Common myeloid progenitor, CD34-positive (primary cell): ENCODE measurements around the gene PLA2G5.
A peak's percentile ranks its signal among the peaks of the same experiment; 100 is the strongest.

Experiments used
- CTCF ChIA-PET: fragments of 350-600 bp; sonication (Branson Sonifier 250); formaldehyde crosslinking; loops from one replicate; lab custom pipeline; 2021; ENCODE audit warnings: antibody characterized with exemption; lab: Charles Lee
- POLR2A ChIA-PET: fragments of 350-600 bp; sonication (Branson Sonifier 250); formaldehyde crosslinking; loops from one replicate; lab custom pipeline; 2021; ENCODE audit warnings: antibody characterized with exemption; lab: Charles Lee
- DNase-seq, 3 donors: peaks; one replicate each; pipeline versions ENCODE4 v3.0.0 to v3.0.0-alpha.2; 2013
- H3K27ac ChIP-seq, 2 experiments: 1 replicate in 1 of 2; 2 replicates in 1 of 2; pipeline ENCODE4 v1.7.0; 2013; ENCODE audit warnings: inconsistent platforms in 2 of 2, low read length in 2 of 2, mild to moderate bottlenecking in 2 of 2, low read depth in 1 of 2, moderate library complexity in 1 of 2; ENCODE audit not compliant: severe bottlenecking in 2 of 2, insufficient read depth in 1 of 2, poor library complexity in 1 of 2
- H3K27me3 ChIP-seq, 5 experiments: replicated peaks in 2 of 5; 1 replicate in 3 of 5; 2 replicates in 2 of 5; pipeline versions ENCODE4 v1.6.1 to v1.7.0; 2013; ENCODE audit warnings: low read length in 4 of 5, mild to moderate bottlenecking in 2 of 5, moderate library complexity in 2 of 5, inconsistent platforms in 1 of 5; ENCODE audit not compliant: insufficient read depth in 5 of 5, control insufficient read depth in 4 of 5
- H3K36me3 ChIP-seq, 4 experiments: 1 replicate in 2 of 4; 2 replicates in 2 of 4; pipeline versions ENCODE4 v1.6.1 to v1.7.0; 2013; ENCODE audit warnings: low read length in 3 of 4, control low read depth in 1 of 4, mild to moderate bottlenecking in 1 of 4; ENCODE audit not compliant: control insufficient read depth in 4 of 4, insufficient read depth in 4 of 4
- H3K4me1 ChIP-seq, 4 experiments: 1 replicate in 3 of 4; 2 replicates in 1 of 4; pipeline versions ENCODE4 v1.6.1 to v1.7.1; 2013; ENCODE audit warnings: low read length in 3 of 4, mild to moderate bottlenecking in 3 of 4, control low read depth in 1 of 4, inconsistent platforms in 1 of 4, moderate library complexity in 1 of 4; ENCODE audit not compliant: control insufficient read depth in 4 of 4, insufficient read depth in 4 of 4; ENCODE audit errors: control extremely low read depth in 1 of 4
- H3K4me3 ChIP-seq, 7 experiments: 1 replicate in 4 of 7; 2 replicates in 3 of 7; pipeline versions ENCODE4 v1.5.1 to v1.7.0; 2013; ENCODE audit warnings: mild to moderate bottlenecking in 7 of 7, low read length in 6 of 7, moderate library complexity in 6 of 7, inconsistent platforms in 2 of 7, low read depth in 2 of 7, control low read depth in 1 of 7; ENCODE audit not compliant: insufficient read depth in 4 of 7, control insufficient read depth in 1 of 7; ENCODE audit errors: extremely low read depth in 1 of 7
- H3K9me3 ChIP-seq, 5 experiments: 1 replicate in 4 of 5; 2 replicates in 1 of 5; pipeline versions ENCODE4 v1.6.1 to v1.7.1; 2013; ENCODE audit warnings: low read length in 4 of 5, mild to moderate bottlenecking in 2 of 5, inconsistent platforms in 1 of 5, low read depth in 1 of 5, moderate library complexity in 1 of 5; ENCODE audit not compliant: control insufficient read depth in 4 of 5, insufficient read depth in 2 of 5; ENCODE audit errors: control extremely low read depth in 1 of 5
- WGBS: methylation state at CpG from one replicate; pipeline ENCODE4 v1.1.5; 2013; ENCODE audit not compliant: insufficient coverage; 5-methylcytosine and 5-hydroxymethylcytosine counted together

PLA2G5 gene

DNA sequence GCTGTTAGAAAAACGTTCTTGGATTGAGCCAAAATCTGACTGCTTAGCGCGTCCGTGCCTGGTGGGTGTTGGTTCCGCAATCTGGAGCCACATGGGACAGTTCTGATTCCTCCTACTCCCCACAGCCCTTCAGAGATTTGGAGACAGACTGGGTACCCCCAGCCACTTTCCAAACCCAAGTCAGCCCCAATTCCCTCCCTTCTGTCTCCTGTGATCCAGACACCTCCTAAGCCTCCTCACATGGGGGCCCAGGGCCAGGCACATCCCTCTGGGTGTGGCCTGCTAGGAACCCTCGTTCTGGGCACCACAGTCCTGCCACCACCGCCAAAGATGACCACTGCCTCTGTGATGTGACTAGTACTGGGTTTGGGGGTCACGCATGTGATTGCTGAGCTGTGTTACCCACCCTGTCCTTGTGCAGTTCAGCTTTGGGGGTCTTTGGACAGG, 4.8 kb downstream of the PLA2G5 start:
- H3K27me3 ChIP-seq: peaks cover 0 to 14% (median 5%) of the 10 kb centered on the region in 5 experiments
- no peak for DNase-seq

DNA sequence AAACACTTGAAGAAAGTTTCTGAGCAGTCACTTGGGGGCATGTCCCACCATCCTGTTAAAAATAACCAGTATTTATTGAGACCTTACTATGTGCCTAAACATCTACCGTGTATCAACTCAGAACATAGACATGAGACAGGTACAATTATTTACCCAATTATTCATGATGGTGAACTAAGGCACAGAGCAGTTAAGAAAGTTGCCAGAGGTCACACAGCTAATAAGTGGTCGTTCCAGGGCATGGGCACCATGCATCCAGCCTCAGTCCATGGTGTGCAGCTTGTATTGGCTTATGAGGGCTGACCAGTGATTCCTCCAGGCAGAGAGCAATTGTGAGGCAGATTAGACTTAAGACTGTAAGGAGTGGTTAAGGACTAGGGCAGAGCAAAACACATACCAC, 5.4 kb downstream of the PLA2G5 start:
- no peaks in the 10 kb centered on the region for H3K36me3 ChIP-seq
- peaks cover 0 to 9% (median under 1%) of the 10 kb centered on the region in 4 experiments for H3K4me1 ChIP-seq
- no peak overlapping the region for H3K27ac ChIP-seq
- no peak for DNase-seq
- 94% methylated on average over 2 of the region's 2 CpGs for WGBS
- ChIA-PET POLR2A (no interaction called here), CTCF (no interaction called here)
- peaks cover 0 to 13% (median 5%) of the 10 kb centered on the region in 5 experiments for H3K27me3 ChIP-seq
- no peak overlapping the region for H3K4me3 ChIP-seq
- no peaks in the 10 kb centered on the region for H3K9me3 ChIP-seq

More for the DNA sequence above, 4.8 kb downstream of the PLA2G5 start:
- 90% methylated on average over 3 of the region's 8 CpGs for WGBS
- no peak overlapping the region for H3K27ac ChIP-seq
- CTCF ChIA-PET: no interaction called here
- H3K4me3 ChIP-seq: no peak overlapping the region
- peaks cover 0 to 3% (median 0%) of the 10 kb centered on the region in 4 experiments for H3K4me1 ChIP-seq
- no peaks in the 10 kb centered on the region for H3K36me3 ChIP-seq
- POLR2A ChIA-PET: no interaction called here
- no peaks in the 10 kb centered on the region for H3K9me3 ChIP-seq

- Histone ChIP-seq H3K27ac (no peak overlapping the region), H3K36me3 (no peaks in the 10 kb centered on the region), H3K27me3 (peaks cover 0 to 13% (median 5%) of the 10 kb centered on the region in 5 experiments), H3K9me3 (no peaks in the 10 kb centered on the region), H3K4me1 (peaks cover 0 to 18% (median 9%) of the 10 kb centered on the region in 4 experiments), H3K4me3 (no peak overlapping the region)
- no peak for DNase-seq
- ChIA-PET POLR2A (no interaction called here), CTCF (no interaction called here)
- WGBS: 91% methylated on average over 5 of the region's 5 CpGs
Observed at GRCh38 chr1:20076223-20076622, 6.2 kb downstream of the PLA2G5 start.

DNA sequence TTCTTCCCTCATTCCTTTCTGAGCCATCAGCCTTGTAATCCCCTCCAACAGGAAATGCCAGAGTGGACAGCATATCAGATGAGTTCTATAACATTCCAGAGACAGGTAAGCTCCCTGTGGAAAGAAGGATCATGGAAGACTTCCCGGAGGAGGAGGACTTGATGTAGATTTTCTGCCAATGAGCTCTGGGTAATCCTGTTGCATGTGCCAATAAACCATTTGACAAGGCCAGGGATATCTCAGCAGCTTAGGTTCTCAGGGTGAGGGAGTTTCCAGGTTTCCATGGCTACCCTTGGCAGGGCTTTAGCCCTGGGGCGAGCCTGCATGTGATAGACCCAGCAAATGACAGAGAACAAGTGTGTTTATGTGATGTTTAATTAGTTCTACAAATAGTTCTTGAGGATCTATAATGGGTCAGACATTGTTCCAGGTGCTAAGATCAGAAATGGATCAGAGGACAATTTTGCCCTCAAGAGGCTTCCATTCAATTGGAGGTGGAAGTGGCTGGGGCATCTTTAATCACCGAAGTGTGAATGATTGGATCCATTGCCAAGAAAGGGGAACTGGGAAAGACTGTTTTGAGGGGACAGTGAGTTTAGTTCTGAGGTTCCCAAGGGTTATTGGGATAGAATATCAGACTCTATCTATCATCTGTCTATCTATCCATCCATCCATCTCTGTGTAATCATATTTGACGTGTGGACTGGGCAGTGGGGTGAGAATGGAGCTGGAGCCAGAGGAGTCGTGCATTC, 6.9 kb downstream of the PLA2G5 start:
- Histone ChIP-seq H3K9me3 (no peaks in the 10 kb centered on the region), H3K4me1 (peaks cover 0 to 21% (median 12%) of the 10 kb centered on the region in 4 experiments), H3K4me3 (no peak overlapping the region), H3K36me3 (no peaks in the 10 kb centered on the region), H3K27me3 (peaks cover 0 to 13% (median 5%) of the 10 kb centered on the region in 5 experiments), H3K27ac (no peak overlapping the region)
- ChIA-PET POLR2A (no interaction called here), CTCF (no interaction called here)
- WGBS: 97% methylated on average over 4 of the region's 5 CpGs
- DNase-seq: peak in 1 of 3 donors; percentile 14

GRCh38 chr1:20078171-20078651, 8.2 kb downstream of the PLA2G5 start:
- peaks cover 0 to 13% (median 5%) of the 10 kb centered on the region in 5 experiments for H3K27me3 ChIP-seq
- 88% methylated on average over 4 of the region's 8 CpGs for WGBS
- no peak overlapping the region for H3K27ac ChIP-seq
- H3K4me3 ChIP-seq: no peak overlapping the region
- H3K9me3 ChIP-seq: no peaks in the 10 kb centered on the region
- H3K4me1 ChIP-seq: peaks cover 0 to 21% (median 12%) of the 10 kb centered on the region in 4 experiments
- no peaks in the 10 kb centered on the region for H3K36me3 ChIP-seq
- ChIA-PET POLR2A (no interaction called here), CTCF (no interaction called here)
- DNase-seq: no peak

DNA sequence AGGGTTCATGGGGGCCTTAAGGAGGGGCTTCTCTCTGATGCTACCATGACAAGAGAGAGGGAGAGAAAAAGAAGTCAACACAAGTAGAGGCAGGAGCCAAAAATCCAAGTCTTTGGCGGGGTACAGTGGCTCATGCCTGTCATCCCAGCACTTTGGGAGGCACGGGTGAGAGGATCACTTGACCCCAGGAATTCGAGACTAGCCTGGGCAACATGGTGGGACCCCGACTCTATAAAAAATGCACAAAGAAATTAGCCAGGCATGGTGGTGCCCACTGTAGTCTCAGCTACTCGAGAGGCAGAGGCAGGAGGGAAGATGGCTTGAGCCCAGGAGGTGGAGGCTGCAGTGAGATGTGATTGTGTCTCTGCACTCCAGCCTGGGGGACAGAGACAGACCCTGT, 8.7 kb downstream of the PLA2G5 start:
- CTCF ChIA-PET: no interaction called here
- no peaks in the 10 kb centered on the region for H3K9me3 ChIP-seq
- peaks cover 0 to 13% (median 5%) of the 10 kb centered on the region in 5 experiments for H3K27me3 ChIP-seq
- H3K36me3 ChIP-seq: no peaks in the 10 kb centered on the region
- POLR2A ChIA-PET: no interaction called here
- WGBS: 98% methylated on average over 5 of the region's 5 CpGs
- peaks cover 0 to 21% (median 12%) of the 10 kb centered on the region in 4 experiments for H3K4me1 ChIP-seq
- H3K4me3 ChIP-seq: no peak overlapping the region
- no peak overlapping the region for H3K27ac ChIP-seq
- DNase-seq: no peak

DNA sequence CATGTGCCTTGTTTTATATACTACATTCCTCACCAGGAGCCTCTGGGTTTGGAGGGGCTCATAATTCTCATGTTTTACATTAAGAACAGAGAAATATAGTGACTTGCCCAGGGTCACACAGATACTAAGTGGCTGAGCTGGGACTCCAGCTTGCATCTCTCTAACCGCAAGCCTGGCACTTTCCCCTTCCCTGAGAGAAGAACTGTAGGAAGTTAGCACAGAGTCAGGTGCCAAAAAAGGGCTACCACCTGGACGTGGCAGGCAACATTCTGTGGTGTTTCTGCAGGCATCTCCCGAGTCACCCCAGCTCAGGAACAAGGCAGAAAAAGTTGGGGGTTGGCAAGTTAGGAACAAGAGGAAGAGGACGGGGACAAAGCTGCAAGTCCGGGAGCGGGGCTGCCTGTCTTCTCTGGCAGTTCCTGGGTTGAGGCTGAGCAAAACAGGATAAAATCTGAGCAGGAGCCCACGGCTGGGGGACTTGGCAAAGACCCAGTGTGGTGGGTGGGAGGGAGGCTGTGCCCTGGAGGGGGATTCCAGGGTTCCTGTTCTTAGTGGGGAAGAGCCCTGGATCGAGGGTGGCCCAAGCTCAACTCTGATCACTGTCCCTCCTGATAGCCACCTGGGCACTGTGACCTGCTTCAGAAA, 9.8 kb downstream of the PLA2G5 start:
- ChIA-PET POLR2A (no interaction called here), CTCF (interaction anchor here (1.0 kb wide), 1 partner anchor 18 kb away, joined by 3 read pairs; no protein-coding TSS in a partner anchor)
- DNase-seq: peak in 1 of 3 donors; percentile 14
- WGBS: 28% methylated on average over 6 of the region's 8 CpGs
- no peaks in the 10 kb centered on the region for H3K36me3 ChIP-seq
- H3K9me3 ChIP-seq: no peaks in the 10 kb centered on the region
- no peak overlapping the region for H3K4me3 ChIP-seq
- peaks cover 0 to 13% (median 5%) of the 10 kb centered on the region in 5 experiments for H3K27me3 ChIP-seq
- H3K4me1 ChIP-seq: peaks cover 0 to 21% (median 12%) of the 10 kb centered on the region in 4 experiments
- no peak overlapping the region for H3K27ac ChIP-seq
